Ishikawa (cell line): ENCODE results near the gene SP1.

ENCODE experiments used
- CEBPB ChIP-seq: IDR thresholded peaks from 2 replicates; pipeline ENCODE4 v1.6.1; 2012
- EGR1 ChIP-seq: IDR thresholded peaks from 2 replicates; pipeline ENCODE4 v1.6.1; 2012
- EP300 ChIP-seq: IDR thresholded peaks from 2 replicates; pipeline ENCODE4 v1.6.1; 2012; ENCODE audit warnings: borderline replicate concordance
- REST ChIP-seq: IDR thresholded peaks from 2 replicates; pipeline ENCODE4 v1.6.1; 2012; ENCODE audit warnings: low read depth, mild to moderate bottlenecking
- TEAD4 ChIP-seq: IDR thresholded peaks from 2 replicates; pipeline ENCODE4 v1.6.1; 2012
- YY1 ChIP-seq: IDR thresholded peaks from 2 replicates; pipeline ENCODE4 v1.6.1; 2012; ENCODE audit warnings: low read depth
- ZBTB7A ChIP-seq: IDR thresholded peaks from 2 replicates; pipeline ENCODE4 v1.6.1; 2012; ENCODE audit warnings: low read depth
- TF ChIP-seq, protein P1 (sequence below): IDR thresholded peaks from 2 replicates; pipeline ENCODE4 v1.6.1; 2012

GRCh38 chr12:53333845-53334244, 46.1 kb upstream of the SP1 start:
- TF ChIP-seq, protein P1, sequence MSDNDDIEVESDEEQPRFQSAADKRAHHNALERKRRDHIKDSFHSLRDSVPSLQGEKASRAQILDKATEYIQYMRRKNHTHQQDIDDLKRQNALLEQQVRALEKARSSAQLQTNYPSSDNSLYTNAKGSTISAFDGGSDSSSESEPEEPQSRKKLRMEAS, result no peak
- TF ChIP-seq EP300 (no peak), CEBPB (no peak), EGR1 (no peak), REST (no peak), ZBTB7A (no peak), YY1 (no peak), TEAD4 (no peak)
